ENCODE results near the gene PPP4R3B. TPM values are rescaled to one million over a fixed set of nuclear protein-coding genes. Genes with fewer than 3 reads are reported as not detected.
A peak's percentile ranks its signal among the peaks of the same experiment; 100 is the strongest.

The PPP4R3B gene
- total and polyA plus RNA-seq, 2 experiments from 2014 or later: 25.6 to 56.6 TPM

DNA sequence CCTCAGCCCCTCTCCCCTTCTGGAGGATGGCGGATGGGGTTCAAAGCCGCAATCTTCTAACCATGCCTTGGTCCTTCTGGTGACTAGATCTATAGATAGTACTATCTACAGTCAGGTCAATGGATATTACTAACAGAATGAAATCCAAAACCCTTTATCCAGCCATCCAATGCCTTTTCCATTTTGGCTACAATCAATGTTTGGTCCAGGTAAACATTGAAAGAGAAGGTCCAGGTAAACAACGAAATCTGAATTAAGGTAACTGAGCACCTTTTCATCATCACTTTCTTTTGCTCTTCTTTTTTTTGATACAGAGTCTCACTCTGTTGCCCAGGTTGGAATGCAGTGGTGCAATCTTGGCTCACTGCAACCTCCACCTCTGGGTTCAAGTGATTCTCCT, 9.7 kb downstream of the PPP4R3B start:
- Mint-ChIP-seq H3K9me3 (no peaks in the 10 kb centered on the region), H3K4me1 (no peaks in the 10 kb centered on the region; the same call in 1 of the 3 replicates), H3K4me3 (no peak overlapping the region), H3K27me3 (ENCODE audit: insufficient read depth, low read depth, poor library complexity) (peaks cover 3% of the 10 kb centered on the region), H3K27ac (no peak overlapping the region), H3K36me3 (ENCODE audit: low read depth) (peaks cover 16% of the 10 kb centered on the region; the same call in 2 of the 3 replicates)
- 0 out of 2 replicates have a peak, but pooled peaks cover 7% of the 10 kb centered on the region for H4K20me1 ChIP-seq (replicated peaks; ENCODE audit: insufficient read depth)
- H3K79me2 ChIP-seq (replicated peaks; ENCODE audit: insufficient read depth): peaks cover 74% of the 10 kb centered on the region
- no peak overlapping the region for H3K4me2 ChIP-seq
- 0 out of 2 replicates have a peak, but pooled peaks cover 4% of the 10 kb centered on the region for H3K36me3 ChIP-seq (ENCODE audit: insufficient read depth)
- H3K9me2 ChIP-seq (ENCODE audit: insufficient read depth): no peaks in the 10 kb centered on the region
- no peak overlapping the region for H2AFZ ChIP-seq
- ATAC-seq (no peak), DNase-seq (ENCODE audit: low spot score) (no peak)
- no peaks in the 10 kb centered on the region for H3F3A ChIP-seq (replicated peaks; ENCODE audit: low read depth)
- H3K4me1 ChIP-seq (ENCODE audit: insufficient read depth): no peaks in the 10 kb centered on the region
- peak overlapping the region; percentile 40; the same call in 1 of the 2 replicates for H3K27ac ChIP-seq (ENCODE audit: low read depth)
- H3K27me3 ChIP-seq (ENCODE audit: insufficient read depth): no peaks in the 10 kb centered on the region
- TF ChIP-seq STAT1 (IDR thresholded peaks at IDR 0.05; ENCODE audit: unreplicated experiment): no peak
- no peak for TF ChIP-seq POLR2AphosphoS5 (IDR thresholded peaks at IDR 0.05; ENCODE audit: low read depth)
- TF ChIP-seq, protein P1, sequence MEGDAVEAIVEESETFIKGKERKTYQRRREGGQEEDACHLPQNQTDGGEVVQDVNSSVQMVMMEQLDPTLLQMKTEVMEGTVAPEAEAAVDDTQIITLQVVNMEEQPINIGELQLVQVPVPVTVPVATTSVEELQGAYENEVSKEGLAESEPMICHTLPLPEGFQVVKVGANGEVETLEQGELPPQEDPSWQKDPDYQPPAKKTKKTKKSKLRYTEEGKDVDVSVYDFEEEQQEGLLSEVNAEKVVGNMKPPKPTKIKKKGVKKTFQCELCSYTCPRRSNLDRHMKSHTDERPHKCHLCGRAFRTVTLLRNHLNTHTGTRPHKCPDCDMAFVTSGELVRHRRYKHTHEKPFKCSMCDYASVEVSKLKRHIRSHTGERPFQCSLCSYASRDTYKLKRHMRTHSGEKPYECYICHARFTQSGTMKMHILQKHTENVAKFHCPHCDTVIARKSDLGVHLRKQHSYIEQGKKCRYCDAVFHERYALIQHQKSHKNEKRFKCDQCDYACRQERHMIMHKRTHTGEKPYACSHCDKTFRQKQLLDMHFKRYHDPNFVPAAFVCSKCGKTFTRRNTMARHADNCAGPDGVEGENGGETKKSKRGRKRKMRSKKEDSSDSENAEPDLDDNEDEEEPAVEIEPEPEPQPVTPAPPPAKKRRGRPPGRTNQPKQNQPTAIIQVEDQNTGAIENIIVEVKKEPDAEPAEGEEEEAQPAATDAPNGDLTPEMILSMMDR (conservative IDR thresholded peaks at IDR 0.05; ENCODE audit: low read depth in 2 of 2): no peak
- TF ChIP-seq, protein P2, sequence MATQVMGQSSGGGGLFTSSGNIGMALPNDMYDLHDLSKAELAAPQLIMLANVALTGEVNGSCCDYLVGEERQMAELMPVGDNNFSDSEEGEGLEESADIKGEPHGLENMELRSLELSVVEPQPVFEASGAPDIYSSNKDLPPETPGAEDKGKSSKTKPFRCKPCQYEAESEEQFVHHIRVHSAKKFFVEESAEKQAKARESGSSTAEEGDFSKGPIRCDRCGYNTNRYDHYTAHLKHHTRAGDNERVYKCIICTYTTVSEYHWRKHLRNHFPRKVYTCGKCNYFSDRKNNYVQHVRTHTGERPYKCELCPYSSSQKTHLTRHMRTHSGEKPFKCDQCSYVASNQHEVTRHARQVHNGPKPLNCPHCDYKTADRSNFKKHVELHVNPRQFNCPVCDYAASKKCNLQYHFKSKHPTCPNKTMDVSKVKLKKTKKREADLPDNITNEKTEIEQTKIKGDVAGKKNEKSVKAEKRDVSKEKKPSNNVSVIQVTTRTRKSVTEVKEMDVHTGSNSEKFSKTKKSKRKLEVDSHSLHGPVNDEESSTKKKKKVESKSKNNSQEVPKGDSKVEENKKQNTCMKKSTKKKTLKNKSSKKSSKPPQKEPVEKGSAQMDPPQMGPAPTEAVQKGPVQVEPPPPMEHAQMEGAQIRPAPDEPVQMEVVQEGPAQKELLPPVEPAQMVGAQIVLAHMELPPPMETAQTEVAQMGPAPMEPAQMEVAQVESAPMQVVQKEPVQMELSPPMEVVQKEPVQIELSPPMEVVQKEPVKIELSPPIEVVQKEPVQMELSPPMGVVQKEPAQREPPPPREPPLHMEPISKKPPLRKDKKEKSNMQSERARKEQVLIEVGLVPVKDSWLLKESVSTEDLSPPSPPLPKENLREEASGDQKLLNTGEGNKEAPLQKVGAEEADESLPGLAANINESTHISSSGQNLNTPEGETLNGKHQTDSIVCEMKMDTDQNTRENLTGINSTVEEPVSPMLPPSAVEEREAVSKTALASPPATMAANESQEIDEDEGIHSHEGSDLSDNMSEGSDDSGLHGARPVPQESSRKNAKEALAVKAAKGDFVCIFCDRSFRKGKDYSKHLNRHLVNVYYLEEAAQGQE (IDR thresholded peaks at IDR 0.05; ENCODE audit: unreplicated experiment): no peak
- TF ChIP-seq EZH2 (IDR thresholded peaks at IDR 0.05; ENCODE audit: low read depth, unreplicated experiment): no peak
- no peak overlapping the region for H3K4me3 ChIP-seq

DNA sequence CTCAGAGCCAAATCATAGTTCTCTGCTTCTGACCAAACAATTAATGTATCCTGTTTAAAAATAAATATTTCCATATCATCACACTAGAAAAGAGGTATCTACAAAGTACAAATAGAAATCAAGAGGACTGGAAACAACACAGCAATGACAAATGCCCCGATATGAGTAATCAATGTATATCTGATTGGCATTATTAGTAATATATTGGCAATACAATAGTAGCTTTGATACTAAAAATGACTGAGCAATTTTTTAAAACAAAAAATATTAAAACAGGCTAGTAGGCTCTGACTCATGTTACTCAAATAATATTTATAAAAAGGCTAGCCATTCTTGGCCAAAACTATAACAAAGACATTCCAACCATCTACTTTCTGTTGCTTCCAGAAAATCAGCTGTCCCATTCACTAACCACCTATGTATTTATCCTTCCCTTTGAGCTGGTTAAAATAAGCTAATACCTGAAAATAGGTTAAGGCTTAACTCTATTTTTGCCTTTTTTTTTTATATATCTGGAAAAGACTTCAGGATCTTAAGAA, 13.3 kb downstream of the PPP4R3B start:
- Mint-ChIP-seq H3K27me3 (ENCODE audit: insufficient read depth, low read depth, poor library complexity) (no peaks in the 10 kb centered on the region), H3K4me1 (no peaks in the 10 kb centered on the region; the same call in 1 of the 3 replicates), H3K27ac (no peak overlapping the region), H3K4me3 (no peak overlapping the region), H3K36me3 (ENCODE audit: low read depth) (peaks cover 12% of the 10 kb centered on the region; the same call in 2 of the 3 replicates), H3K9me3 (no peaks in the 10 kb centered on the region)
- Histone ChIP-seq H2AFZ (no peak overlapping the region), H3K4me3 (no peak overlapping the region), H4K20me1 (replicated peaks; ENCODE audit: insufficient read depth) (0 out of 2 replicates have a peak, but pooled peaks cover 12% of the 10 kb centered on the region), H3F3A (replicated peaks; ENCODE audit: low read depth) (no peaks in the 10 kb centered on the region), H3K4me2 (no peak overlapping the region), H3K27me3 (ENCODE audit: insufficient read depth) (no peaks in the 10 kb centered on the region), H3K36me3 (ENCODE audit: insufficient read depth) (no peaks in the 10 kb centered on the region), H3K9me2 (ENCODE audit: insufficient read depth) (no peaks in the 10 kb centered on the region), H3K4me1 (ENCODE audit: insufficient read depth) (no peaks in the 10 kb centered on the region), H3K79me2 (replicated peaks; ENCODE audit: insufficient read depth) (peaks cover 71% of the 10 kb centered on the region), H3K27ac (ENCODE audit: low read depth) (no peak overlapping the region)
- ATAC-seq (no peak), DNase-seq (ENCODE audit: low spot score) (no peak)
- no peak for TF ChIP-seq CREB1 (CRISPR knock-in tag; IDR thresholded peaks at IDR 0.05; ENCODE audit: low read depth)
- TF ChIP-seq STAT1 (IDR thresholded peaks at IDR 0.05; ENCODE audit: unreplicated experiment): no peak
- TF ChIP-seq ZNF331 (CRISPR knock-in tag; IDR thresholded peaks at IDR 0.05; ENCODE audit: low read depth): no peak
- no peak for TF ChIP-seq JUNB (IDR thresholded peaks at IDR 0.05; ENCODE audit: unreplicated experiment)
- TF ChIP-seq EZH2phosphoT487 (IDR thresholded peaks at IDR 0.05; ENCODE audit: unreplicated experiment): no peak
- TF ChIP-seq POLR2AphosphoS5 (IDR thresholded peaks at IDR 0.05; ENCODE audit: low read depth): no peak
- TF ChIP-seq ETS1 (IDR thresholded peaks at IDR 0.05): no peak

Measured in GM23338 (cell line).